OCI-LY7 (cell line): Measurements from ENCODE around the gene WT1. TPM values are rescaled to one million over a fixed set of nuclear protein-coding genes. Genes with fewer than 3 reads are reported as not detected.

ENCODE experiments used
- BruUV-seq: library from RNA; stranded (reverse); fragments of 400-500 nt; replicated peaks from 2 replicates; lab custom pipeline; 2021; lab: Mats Ljungman, UMichigan
- CTCF ChIA-PET: fragments of 300-600 bp; sonication (Branson Sonifier 250); formaldehyde crosslinking; loops from one replicate; lab custom pipeline; 2022; ENCODE audit warnings: antibody characterized with exemption; ENCODE audit not compliant: unreplicated experiment; lab: Charles Lee
- POLR2A ChIA-PET: fragments of 300-600 bp; sonication (Branson Sonifier 250); formaldehyde crosslinking; loops from one replicate; lab custom pipeline; 2022; ENCODE audit warnings: antibody characterized with exemption; lab: Charles Lee
- DNase-seq: peaks from one replicate; pipeline ENCODE4 v3.0.0-alpha.2; 2015; ENCODE audit warnings: low spot score
- H2AFZ ChIP-seq: fragments of 200-600 bp; sonication (generic), shearing (Covaris generic); 2 replicates; pipeline ENCODE4 v1.6.1; 2014; ENCODE audit warnings: mild to moderate bottlenecking, antibody characterized with exemption, low read length, moderate library complexity
- H3K27ac ChIP-seq: fragments of 200-600 bp; sonication (generic); 2 replicates; pipeline ENCODE4 v1.5.1; 2014; ENCODE audit warnings: mixed run types, low read depth, mild to moderate bottlenecking, moderate library complexity, low read length, inconsistent platforms; ENCODE audit not compliant: poor library complexity, severe bottlenecking
- H3K36me3 ChIP-seq: fragments of 200-600 bp; sonication (generic); 2 replicates; pipeline ENCODE4 v1.6.1; 2014; ENCODE audit warnings: mild to moderate bottlenecking, antibody characterized with exemption, low read length, moderate library complexity, mixed read lengths; ENCODE audit not compliant: insufficient read depth
- H3K4me1 ChIP-seq: fragments of 200-600 bp; sonication (generic); 2 replicates; pipeline ENCODE4 v1.5.1; 2014; ENCODE audit warnings: mild to moderate bottlenecking, low read length; ENCODE audit not compliant: insufficient read depth, poor library complexity, severe bottlenecking
- H3K4me2 ChIP-seq: fragments of 200-600 bp; sonication (generic); 2 replicates; pipeline ENCODE4 v1.6.1; 2014; ENCODE audit warnings: mild to moderate bottlenecking, low read length
- H3K4me3 ChIP-seq: fragments of 200-600 bp; sonication (generic); 2 replicates; pipeline ENCODE4 v1.5.1; 2014; ENCODE audit warnings: mild to moderate bottlenecking, low read depth, low read length; ENCODE audit not compliant: poor library complexity, severe bottlenecking
- H3K79me2 ChIP-seq: fragments of 200-600 bp; sonication (generic); 2 replicates; pipeline ENCODE4 v1.6.1; 2016; ENCODE audit warnings: low read depth, mild to moderate bottlenecking, low read length, moderate library complexity, mixed read lengths; ENCODE audit not compliant: insufficient read depth
- H3K9me2 ChIP-seq: fragments of 200-600 bp; sonication (generic); 2 replicates; pipeline ENCODE4 v1.6.1; 2016; ENCODE audit warnings: mild to moderate bottlenecking, low read length, mixed read lengths; ENCODE audit not compliant: insufficient read depth
- H3K9me3 ChIP-seq: fragments of 200-600 bp; sonication (generic); 2 replicates; pipeline ENCODE4 v1.6.1; 2014; ENCODE audit warnings: mild to moderate bottlenecking, mixed run types, low read length, mixed read lengths
- H4K20me1 ChIP-seq: fragments of 200-600 bp; sonication (generic); 2 replicates; pipeline ENCODE4 v1.6.1; 2014; ENCODE audit warnings: mild to moderate bottlenecking, antibody characterized with exemption, low read length, moderate library complexity, mixed read lengths; ENCODE audit not compliant: insufficient read depth
- CTCF ChIP-seq: fragments of 200-600 bp; sonication (generic); conservative IDR thresholded peaks from 2 replicates; pipeline ENCODE4 v1.5.1; 2014; ENCODE audit warnings: mild to moderate bottlenecking, antibody characterized with exemption, low read length, moderate library complexity, mixed read lengths
- EZH2phosphoT487 ChIP-seq: fragments of 200-600 bp; sonication (generic); IDR thresholded peaks from 2 replicates; pipeline ENCODE4 v1.6.1; 2018; ENCODE audit warnings: low read depth, borderline replicate concordance, mild to moderate bottlenecking, mixed run types, antibody characterized with exemption, low read length, moderate library complexity, mixed read lengths
- intact Hi-C: fragments of 100-400 bp; cut with micrococcal nuclease; formaldehyde crosslinking; loops from one replicate; pipeline ENCODE4 v1.10.0; 2022; ENCODE audit not compliant: unreplicated experiment
- total RNA-seq, 2 experiments: library from RNA; depleted of rRNA in 1 of 2; stranded (reverse); fragments of >200 nt in 1 of 2; shearing (Covaris generic) in 1 of 2; gene quantifications; 2 replicates each; pipeline ENCODE4 v1.2.3, GENCODE V29; 2014 to 2022

Gene WT1
- total RNA-seq, 2 experiments from 2014 or later, result not detected

- POLR2A ChIA-PET, result no interaction called here
- no peaks in the 10 kb centered on the region for H3K4me1 ChIP-seq
- H3K36me3 ChIP-seq, result no peaks in the 10 kb centered on the region
- H2AFZ ChIP-seq, result no peak overlapping the region
- no TSS peak for BruUV-seq
- CTCF ChIA-PET, result no interaction called here
- intact Hi-C loops, result no loop called here
- no peaks in the 10 kb centered on the region for H3K9me3 ChIP-seq
- no peak overlapping the region for H3K4me3 ChIP-seq
- no peak for DNase-seq
- no peak for TF ChIP-seq CTCF
- no peak for TF ChIP-seq EZH2phosphoT487
- H3K79me2 ChIP-seq, result no peaks in the 10 kb centered on the region
- H3K4me2 ChIP-seq, result no peak overlapping the region
- no peak overlapping the region for H3K27ac ChIP-seq
- H4K20me1 ChIP-seq, result no peaks in the 10 kb centered on the region
- H3K9me2 ChIP-seq, result no peaks in the 10 kb centered on the region
Observed at GRCh38 chr11:32388365-32388764, 47.0 kb downstream of the WT1 start.

- no peaks in the 10 kb centered on the region for H3K9me2 ChIP-seq
- H2AFZ ChIP-seq, result no peak overlapping the region
- ChIA-PET CTCF (no interaction called here), POLR2A (no interaction called here)
- no peak for DNase-seq
- no peak overlapping the region for H3K27ac ChIP-seq
- intact Hi-C loops, result no loop called here
- no peaks in the 10 kb centered on the region for H4K20me1 ChIP-seq
- no peak overlapping the region for H3K4me3 ChIP-seq
- no peak overlapping the region for H3K4me2 ChIP-seq
- H3K9me3 ChIP-seq, result no peaks in the 10 kb centered on the region
- no peaks in the 10 kb centered on the region for H3K4me1 ChIP-seq
- no peaks in the 10 kb centered on the region for H3K36me3 ChIP-seq
- H3K79me2 ChIP-seq, result no peaks in the 10 kb centered on the region
- no peak for TF ChIP-seq EZH2phosphoT487
- TF ChIP-seq CTCF, result no peak
- no TSS peak for BruUV-seq
Observed at GRCh38 chr11:32387411-32387810, 47.9 kb downstream of the WT1 start.

GRCh38 chr11:32386770-32387377 is 48.5 kb downstream of the WT1 start:
- no peak for DNase-seq
- POLR2A ChIA-PET, result interaction anchor here (0.6 kb wide), 1 partner anchor 17 kb away, joined by 5 read pairs; no protein-coding TSS in a partner anchor
- Histone ChIP-seq H3K4me1 (no peaks in the 10 kb centered on the region), H3K4me3 (no peak overlapping the region), H2AFZ (no peak overlapping the region), H3K9me2 (no peaks in the 10 kb centered on the region), H3K9me3 (no peaks in the 10 kb centered on the region), H3K36me3 (no peaks in the 10 kb centered on the region), H4K20me1 (no peaks in the 10 kb centered on the region), H3K27ac (no peak overlapping the region), H3K79me2 (no peaks in the 10 kb centered on the region), H3K4me2 (no peak overlapping the region)
- CTCF ChIA-PET, result no interaction called here
- BruUV-seq, result no TSS peak
- intact Hi-C loops, result no loop called here
- TF ChIP-seq CTCF (no peak), EZH2phosphoT487 (no peak)
